ENCODE results near the gene ABCC11.

Gene ABCC11

DNA sequence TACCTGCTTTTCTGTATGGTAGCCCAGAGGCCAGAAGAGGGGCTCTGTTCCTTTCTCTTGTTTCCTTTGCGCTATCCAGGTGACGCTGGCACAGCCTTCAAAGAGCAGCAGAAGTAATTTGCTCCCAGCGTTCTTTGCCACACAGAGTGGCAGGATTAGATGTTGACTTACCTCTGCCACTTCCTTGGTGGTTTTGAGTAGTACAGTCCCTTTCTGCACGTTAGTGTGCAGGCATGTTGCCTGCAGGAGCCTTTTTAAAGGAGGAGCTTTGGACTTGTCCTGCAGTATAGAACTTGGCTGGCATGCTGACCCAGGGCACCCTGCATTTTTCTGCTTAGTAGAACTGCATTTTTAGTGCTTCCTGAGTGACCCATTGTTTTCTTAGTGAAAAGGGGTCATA lies at the start of gene ABCC11:
ABCC11 (minus strand) TSS at position 229 of the 400 bp plus-strand sequence. CDS start 15,618 bp downstream, outside the sequence.
- DNase-seq = no peak

GRCh38 chr16:48295488-48296281 lies 48.3 kb upstream of the ABCC11 start:
- no peak for DNase-seq

- no peak for DNase-seq
These were observed 47.4 kb upstream of the ABCC11 start for GRCh38 chr16:48294724-48295123.

GRCh38 chr16:48292452-48292851 lies 45.1 kb upstream of the ABCC11 start:
- no peak for DNase-seq

DNA sequence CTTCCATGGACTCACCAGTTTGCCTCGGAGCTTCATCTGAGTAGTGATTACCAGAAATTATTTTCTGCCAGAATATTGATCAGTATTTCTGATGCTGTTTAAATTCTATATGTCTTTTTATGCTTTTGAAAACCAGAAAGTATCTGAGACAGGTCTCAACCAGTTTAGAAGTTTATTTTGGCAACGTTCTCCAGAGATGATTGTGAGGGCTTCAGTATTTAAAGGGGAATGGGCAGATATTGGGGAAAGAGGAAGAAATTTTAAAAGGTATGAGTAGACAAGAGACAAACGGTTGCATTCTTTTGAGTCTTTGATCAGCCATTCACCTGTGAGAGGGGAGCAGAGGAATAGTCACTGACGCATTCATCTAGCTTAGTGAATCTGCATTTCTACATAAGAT lies 44.4 kb upstream of the ABCC11 start:
- DNase-seq = no peak

GRCh38 chr16:48291303-48291702 lies 44.0 kb upstream of the ABCC11 start:
- DNase-seq = no peak

GRCh38 chr16:48287239-48287638 lies 39.9 kb upstream of the ABCC11 start:
- peak; percentile 37 for DNase-seq

DNA sequence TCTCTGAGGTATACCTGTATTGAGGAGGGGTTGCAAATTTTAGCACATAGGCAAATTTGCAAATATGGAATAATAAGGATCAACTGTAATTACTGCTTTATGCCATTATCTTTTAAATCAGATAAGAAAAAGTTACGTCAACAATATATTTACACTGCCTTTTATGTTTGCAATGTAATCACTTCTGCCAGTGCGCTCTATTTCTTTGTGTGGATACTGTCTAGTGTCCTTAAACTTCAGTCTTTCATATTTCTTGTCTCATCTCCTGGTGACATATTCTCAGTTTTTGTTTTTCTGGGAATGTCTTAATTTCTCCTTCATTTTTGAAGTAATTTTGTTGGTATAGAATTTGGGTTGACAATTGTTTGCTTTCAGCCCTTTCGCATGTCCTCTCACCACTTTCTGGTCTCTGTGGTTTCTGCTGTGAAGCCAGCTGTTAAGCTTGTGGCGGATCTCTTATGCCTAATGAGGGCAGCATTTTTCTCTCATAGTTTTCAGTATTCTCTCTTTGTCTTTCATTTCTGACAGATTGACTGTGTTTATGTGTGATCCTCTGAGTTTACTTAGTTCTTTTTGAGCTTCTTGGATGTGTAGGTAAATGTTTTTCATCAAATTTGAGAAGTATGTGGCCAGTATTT lies 37.6 kb upstream of the ABCC11 start:
- no peak for DNase-seq

- no peak for DNase-seq
These were observed 35.4 kb upstream of the ABCC11 start for GRCh38 chr16:48282636-48283263.

DNA sequence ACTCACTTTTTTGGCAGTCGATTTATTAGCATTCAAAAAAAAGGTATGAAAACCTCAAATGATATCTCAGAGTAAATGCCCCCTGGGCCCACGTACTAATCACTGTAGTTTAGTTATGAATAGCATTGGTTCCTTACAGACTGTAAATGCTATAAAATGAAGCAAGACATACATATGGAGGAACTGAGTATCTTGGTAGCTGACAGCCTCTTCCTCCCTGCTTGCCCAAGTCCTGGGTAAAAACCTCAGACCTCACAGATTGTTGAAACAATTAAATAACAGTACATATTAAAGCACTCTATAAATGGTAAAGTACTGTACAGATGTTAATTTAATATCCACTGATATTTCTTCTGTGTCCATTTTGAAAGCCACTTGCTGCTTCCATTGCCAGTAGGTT lies 33.2 kb upstream of the ABCC11 start:
- no peak for DNase-seq

GRCh38 chr16:48279199-48279598 lies 31.9 kb upstream of the ABCC11 start:
- DNase-seq = no peak

- DNase-seq = no peak
These were observed 29.8 kb upstream of the ABCC11 start for GRCh38 chr16:48277158-48277557.

DNA sequence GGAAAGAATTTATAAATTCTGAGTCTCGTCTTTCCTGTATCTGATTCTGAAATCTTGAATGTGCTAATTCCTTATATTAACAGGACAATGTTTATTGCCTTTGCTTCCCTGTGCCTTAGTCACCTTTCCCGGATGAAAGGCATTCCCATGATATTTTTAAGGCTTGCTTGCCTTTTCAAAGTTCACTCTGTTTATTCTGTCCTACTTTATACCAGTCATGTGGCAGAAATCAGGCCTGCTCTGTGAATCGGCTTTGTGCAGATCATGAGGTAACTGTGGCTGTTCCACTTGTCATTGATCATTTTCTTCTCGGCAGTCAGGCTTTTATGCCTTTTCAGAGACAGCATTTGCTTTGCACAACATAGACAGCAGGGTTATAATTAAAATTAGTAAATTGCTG lies 28.8 kb upstream of the ABCC11 start:
- DNase-seq = no peak

DNA sequence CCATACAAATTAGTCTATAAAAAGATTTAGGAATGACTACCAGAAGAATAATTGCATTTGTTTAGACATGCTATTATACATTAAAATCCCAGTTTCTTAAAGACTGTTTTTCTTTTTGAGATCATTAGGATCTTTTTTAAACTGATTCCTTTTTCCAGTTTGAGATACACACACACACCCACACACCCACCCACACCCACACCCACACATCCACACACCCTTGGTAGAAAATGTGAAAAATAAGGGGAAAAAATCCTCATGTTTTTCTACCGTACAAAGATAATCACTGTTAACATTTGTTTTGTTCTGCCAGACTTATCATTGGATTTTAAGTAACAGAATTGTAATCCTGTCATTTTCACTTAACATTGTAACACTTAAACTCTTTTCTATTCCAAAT lies 27.1 kb upstream of the ABCC11 start:
- DNase-seq = no peak

- DNase-seq = no peak
These were observed 25.6 kb upstream of the ABCC11 start for GRCh38 chr16:48272837-48273421.

DNA sequence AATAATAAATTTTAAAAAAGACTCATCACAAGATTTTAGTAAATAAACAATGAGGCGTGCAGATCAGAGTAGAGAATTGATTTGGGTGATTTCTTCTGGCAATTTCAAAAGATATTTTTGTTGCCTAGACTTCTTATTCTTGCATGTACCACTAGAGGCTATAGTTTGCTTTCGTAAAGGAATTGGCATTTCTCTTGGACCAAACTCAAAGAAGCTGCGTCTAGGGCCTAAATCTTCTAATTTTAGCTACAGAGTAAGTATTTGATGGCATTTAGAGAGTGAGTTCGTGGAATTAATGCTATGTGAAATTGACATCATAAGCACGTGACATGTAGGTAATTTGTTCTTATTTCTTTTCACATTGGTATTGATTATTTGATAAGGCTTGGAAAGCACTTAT lies 24.4 kb upstream of the ABCC11 start:
- no peak for DNase-seq

- DNase-seq = no peak
These were observed 21.7 kb upstream of the ABCC11 start for GRCh38 chr16:48269011-48269410.

- no peak for DNase-seq
These were observed 15.3 kb upstream of the ABCC11 start for GRCh38 chr16:48262631-48263030.

GRCh38 chr16:48261569-48261968 lies 14.2 kb upstream of the ABCC11 start:
- no peak for DNase-seq

- no peak for DNase-seq
These were observed 9.3 kb upstream of the ABCC11 start for GRCh38 chr16:48256579-48257177.

DNA sequence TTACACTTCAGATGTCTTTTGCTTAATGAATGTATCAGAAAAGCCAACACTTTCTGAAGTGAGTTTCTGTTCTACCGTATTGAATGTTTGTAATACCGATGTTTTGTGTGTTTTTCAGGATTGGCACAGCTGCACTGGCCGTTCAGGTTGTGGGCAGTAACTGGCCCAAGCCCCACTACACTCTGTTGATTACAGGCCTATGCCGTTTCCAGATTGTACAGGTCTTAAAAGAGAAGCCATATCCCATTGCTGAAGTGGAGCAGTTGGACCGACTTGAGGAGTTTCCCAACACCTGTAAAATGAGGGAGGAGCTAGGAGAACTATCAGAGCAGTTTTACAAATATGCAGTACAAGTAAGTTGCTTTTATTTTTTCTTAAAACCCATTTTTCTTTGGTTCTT lies 4.7 kb upstream of the ABCC11 start:
- no peak for DNase-seq

- no peak for DNase-seq
These were observed 3.4 kb upstream of the ABCC11 start for GRCh38 chr16:48250520-48251278.

- DNase-seq = no peak
These were observed 1.3 kb downstream of the ABCC11 start for GRCh38 chr16:48246066-48246465.

Measured in NCI-H82 (cell line).